Activated CD8-positive, alpha-beta memory T cell treated with anti-CD3 and anti-CD28 coated beads for 1 hour (primary cell): ENCODE results near the gene CCNI2.

Experiments used
- DNase-seq, 2 donors: peaks; one replicate each; pipeline ENCODE4 v3.0.0-alpha.2; 2020; ENCODE audit warnings: low read depth in 1 of 2; ENCODE audit errors: extremely low read depth in 1 of 2

Gene CCNI2

DNA sequence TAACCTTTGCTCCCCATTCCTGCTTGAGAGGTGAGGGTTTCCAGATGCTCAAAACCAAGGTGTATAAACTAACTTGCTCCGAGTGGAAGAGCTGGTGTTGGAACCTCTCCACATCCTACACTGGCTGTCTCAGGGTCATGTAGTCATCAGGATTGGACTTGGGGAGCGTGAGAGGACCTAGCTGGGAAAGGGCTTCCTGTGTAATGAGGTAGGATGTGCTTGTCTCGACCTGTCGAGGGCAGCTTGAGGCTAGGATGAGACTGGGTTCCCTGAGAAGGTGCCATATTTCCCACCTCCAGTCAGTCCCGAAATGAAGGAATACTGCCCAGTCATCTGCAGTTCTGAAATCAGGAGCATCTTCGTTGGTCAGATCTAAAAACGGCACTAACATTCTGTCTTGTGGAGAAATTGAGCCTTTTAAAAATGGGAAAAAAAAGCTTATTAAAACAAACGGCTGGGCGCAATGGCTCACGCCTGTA, 1.3 kb downstream of the CCNI2 start:
- DNase-seq, result no peak

- no peak for DNase-seq
Observed at GRCh38 chr5:132749506-132749905, 2.3 kb downstream of the CCNI2 start.

DNA sequence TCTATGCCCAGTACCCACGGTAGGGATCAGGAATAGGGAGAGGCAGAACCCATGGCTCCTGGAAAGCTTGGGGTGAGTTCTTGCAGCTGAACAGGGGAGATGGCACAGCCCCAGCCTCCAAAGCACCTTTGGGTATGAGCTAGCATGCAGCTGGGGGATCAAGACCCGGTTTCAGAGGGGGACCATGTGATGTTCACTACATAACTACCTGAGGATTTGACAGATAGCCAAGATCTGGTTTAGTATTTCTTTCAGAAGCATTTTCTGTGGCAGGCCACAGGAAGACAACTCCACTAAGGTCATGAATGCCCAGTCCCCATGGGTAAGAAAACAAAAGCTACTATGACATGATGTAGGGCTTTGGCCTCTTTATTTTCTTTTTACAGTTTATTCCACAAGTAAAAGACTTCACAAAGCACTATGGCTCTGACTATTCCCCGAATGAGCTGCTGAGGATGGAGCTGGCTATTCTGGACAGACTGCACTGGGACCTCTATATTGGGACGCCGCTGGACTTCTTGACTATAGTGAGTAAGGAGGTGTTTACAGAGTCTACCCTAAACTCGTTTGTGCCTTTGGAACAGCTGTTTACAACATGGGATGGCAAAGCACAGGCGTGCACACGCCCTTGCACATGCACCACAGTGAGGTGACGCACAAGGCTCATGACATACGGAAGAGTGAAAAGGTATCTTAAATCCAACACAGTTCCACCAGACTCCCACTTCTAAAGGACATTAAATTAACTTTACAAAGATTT, 3.4 kb downstream of the CCNI2 start:
- no peak for DNase-seq

GRCh38 chr5:132751444-132751843, 4.2 kb downstream of the CCNI2 start:
- DNase-seq, result no peak

GRCh38 chr5:132751971-132752580, 4.8 kb downstream of the CCNI2 start:
- no peak for DNase-seq

GRCh38 chr5:132752581-132753125, 5.4 kb downstream of the CCNI2 start:
- no peak for DNase-seq

DNA sequence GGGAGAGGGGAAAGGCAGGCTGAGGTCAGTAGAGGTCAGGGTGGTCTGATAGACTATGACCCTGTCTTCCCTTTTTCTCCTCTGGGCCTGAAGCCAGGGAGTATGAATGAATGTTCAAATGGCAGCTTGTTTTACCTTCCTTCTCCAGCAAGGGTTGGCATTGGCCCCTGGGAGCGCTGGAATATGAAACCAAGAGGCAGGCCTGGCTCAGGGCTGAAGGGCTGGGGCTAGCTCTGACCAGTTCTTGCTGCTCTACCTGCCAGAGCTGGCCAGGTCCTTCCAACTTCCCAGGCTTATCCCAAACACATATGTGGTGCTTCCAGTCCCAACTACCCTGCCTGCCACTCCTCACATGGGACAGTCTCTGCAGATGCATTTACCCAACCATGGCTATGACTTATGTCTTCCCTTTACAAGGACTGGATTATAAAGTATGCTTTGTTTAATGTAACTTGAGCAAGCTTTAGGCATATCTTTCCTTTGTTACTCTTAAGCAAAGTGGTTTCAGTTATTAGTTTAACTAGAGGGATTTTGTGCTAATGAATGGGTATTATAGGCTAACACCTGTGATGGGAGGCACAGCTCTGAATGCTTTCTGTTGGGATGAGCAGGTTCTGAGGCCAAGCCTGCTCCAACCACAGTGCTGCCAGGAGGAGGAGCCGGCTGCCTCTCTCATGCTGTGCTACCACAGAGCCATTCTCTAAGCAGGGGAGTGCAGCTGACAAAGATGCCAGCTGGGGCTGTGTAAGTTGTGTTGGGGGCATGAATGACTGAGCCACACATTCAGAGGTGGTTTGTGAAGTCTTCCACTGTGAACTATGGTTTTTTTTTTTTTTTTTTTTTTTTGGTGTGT, 6.1 kb downstream of the CCNI2 start:
- DNase-seq, result no peak

DNA sequence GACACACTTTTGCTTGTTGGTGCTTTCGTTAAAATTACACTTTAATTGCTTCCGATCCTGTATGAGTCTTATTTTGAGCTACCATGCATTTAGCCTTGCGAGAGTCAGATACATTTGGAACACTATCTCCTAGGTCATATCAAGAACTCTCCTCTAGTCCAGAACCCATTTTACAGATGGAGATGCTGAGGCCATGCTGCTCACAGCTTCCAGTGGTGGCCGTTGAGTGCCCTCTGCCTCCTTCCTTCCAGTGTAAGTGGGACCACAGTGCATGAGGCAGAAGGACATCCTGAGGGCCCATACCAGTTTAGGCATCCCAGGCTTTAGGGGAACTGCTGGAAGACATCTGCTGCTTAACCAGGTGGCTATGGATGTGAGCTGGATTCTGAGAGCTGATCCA, 6.9 kb downstream of the CCNI2 start:
- DNase-seq, result no peak

GRCh38 chr5:132754947-132755346, 7.7 kb downstream of the CCNI2 start:
- no peak for DNase-seq

- DNase-seq, result no peak
Observed at GRCh38 chr5:132756542-132756941, 9.3 kb downstream of the CCNI2 start.

GRCh38 chr5:132758451-132758850, 11.2 kb downstream of the CCNI2 start:
- DNase-seq, result no peak

DNA sequence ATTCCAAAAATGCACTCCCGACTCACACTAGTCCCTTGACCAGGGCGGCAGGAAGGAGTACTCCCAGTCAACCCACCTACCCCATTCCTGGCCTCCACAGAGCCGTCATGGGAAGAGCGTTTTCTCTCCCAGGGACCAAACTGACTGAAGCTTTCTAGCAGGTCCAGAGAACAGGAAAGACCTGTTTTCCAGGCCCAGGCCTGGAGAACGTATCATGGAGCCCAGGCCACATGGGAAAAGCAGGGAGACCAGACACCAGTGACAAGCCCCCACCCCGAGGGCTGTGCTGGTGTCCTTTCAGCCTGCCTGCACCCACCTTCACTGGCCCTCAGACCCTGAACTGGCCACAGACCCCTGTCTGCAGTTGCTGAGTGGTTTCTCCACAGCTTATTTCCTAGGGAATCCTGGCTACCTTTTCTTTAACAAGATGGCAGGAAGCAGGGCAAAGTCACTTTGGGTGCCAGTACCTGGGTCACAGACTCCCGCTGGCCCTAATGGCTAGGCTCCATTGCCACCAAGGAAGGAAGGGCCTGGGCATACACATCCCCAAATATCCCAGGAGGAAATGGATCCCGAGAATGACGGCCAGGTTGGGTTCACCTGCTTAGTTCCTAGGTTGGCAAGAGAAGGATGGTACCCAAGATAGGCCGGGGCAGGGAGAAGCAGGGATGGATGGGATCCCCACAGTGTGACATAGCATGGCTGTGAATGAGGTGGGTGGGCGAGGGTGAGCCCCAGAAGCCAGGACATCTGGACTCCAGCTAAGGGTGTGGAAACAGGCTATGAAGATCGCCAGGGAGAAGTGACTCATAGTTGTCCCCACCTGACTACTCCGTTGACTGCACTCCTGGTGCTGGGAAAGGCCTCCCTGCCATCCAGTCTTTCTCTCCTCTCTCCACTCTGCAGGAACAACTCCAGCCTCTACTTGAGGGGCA, 12.2 kb downstream of the CCNI2 start:
- DNase-seq, result no peak

- no peak for DNase-seq
Observed at GRCh38 chr5:132760049-132760420, 12.8 kb downstream of the CCNI2 start.

DNA sequence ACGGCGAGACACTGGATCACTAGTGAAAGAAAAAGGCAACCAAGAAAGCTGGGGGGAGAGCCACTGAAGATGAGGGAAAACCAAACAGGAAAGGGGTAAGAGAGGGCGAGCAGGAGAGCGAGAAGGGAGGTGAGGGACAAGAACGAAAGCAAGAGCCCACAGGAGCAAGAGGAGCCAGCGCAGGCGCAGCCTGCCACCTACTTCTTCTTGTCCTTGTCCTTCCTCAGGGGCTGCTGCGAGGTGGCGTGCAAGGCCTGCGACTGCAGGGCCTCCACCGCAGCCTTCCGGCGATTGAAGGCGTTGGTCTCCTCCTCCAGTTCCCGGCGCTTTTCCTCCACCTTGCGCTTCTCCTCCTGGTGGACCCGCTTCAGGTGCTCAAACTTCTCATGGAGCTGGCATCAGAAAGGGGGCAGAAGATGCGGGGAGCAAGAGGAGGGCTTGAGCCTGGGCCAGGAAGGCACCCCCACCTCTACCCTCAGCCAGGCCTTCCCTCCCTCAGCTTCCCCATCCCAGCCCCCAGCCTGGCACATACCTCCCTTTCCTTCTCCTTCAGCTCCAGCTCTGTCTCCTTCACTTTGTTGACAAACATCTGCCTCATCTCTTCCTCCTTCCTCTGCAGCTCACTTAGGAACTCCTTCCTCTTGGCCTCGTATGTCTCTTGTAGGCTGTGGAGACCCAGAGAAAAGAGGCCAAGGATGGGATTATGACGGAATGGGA, 13.5 kb downstream of the CCNI2 start:
- no peak for DNase-seq

- no peak for DNase-seq
Observed at GRCh38 chr5:132761321-132762240, 14.4 kb downstream of the CCNI2 start.

GRCh38 chr5:132762246-132763000, 15.2 kb downstream of the CCNI2 start:
- no peak for DNase-seq

DNA sequence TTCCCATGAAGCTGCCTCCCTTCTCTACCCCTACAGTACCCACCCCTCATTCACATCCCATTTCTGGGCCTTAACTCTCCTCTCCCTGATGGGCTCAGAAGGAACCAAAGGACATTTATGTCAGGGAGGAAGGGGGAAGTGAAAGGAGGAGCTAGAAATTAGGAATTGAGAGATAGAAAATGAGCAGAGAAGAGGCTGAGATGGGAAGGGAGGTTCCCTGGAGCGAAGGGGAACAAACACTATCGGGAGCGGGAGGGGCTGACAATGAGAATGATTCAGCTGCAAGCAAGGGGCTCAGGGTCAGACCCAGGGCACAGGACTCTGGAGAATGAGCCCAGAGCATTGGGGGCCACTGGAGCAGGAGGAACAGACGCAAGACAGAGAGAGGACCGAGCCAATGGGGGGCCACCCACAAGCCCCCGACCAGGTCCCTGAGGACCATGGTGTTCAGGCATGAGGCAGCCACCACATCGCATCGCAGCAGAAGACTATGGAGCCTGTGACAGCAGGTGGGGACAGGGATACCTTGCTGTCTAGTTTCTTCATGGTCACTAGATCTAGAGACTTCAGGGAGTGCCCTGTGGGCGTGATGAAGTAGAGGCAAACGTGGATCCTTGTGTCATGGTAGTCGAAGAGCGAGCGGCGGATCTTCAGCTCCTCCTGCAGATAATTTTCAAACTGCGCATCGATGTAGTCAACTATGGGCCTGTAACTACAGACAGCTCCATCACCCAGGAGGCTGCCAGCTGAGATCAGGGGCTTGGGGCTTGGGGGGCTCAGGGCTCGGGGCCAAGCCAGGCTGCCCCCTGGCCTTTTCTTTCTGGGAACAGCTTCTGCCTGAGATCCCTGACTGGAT, 16.2 kb downstream of the CCNI2 start:
- no peak for DNase-seq
